Measurements from ENCODE around the gene ZNF581. TPM values are rescaled to one million over a fixed set of nuclear protein-coding genes. Genes with fewer than 3 reads are reported as not detected.

ZNF581 gene
- total and polyA plus RNA-seq, 5 donors from 2014 or later = 23.7 to 36.6 (median 33.8) TPM

DNA sequence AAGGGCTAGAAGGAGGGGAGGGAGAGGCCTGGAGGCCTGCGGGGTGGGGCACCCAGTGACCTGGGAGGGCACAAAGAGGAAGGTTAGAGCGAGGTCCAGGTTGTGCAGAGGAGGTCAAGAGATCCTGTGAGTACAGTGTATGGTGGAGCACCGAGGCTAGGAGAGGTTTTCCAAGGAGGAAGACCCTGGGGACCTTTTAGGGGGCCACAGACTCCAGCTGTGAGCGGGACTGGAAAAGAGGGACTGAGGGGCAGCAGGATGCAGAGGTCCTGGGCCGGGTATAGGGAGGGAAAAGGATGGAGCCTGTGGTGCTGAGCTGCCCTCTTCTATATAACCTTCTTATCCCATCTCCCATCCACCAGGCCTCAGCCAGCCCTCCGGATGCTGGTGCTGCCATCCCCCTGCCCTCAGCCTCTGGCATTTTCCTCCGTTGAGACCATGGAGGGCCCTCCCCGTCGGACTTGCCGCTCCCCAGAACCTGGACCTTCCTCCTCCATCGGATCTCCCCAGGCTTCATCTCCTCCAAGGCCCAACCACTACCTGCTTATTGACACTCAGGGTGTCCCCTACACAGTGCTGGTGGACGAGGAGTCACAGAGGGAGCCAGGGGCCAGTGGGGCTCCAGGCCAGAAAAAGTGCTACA, 863 bp downstream of the ZNF581 start:
- Histone ChIP-seq H3K27ac (ENCODE audit: insufficient read depth, low read length, poor library complexity, severe bottlenecking) (peak overlapping the region; percentile 80), H3K9me3 (ENCODE audit: control insufficient read depth in 2 of 2, low read length in 2 of 2) (no peaks in the 10 kb centered on the region), H3K36me3 (ENCODE audit: control insufficient read depth, insufficient read depth, low read length) (peaks cover 8% of the 10 kb centered on the region), H3K27me3 (ENCODE audit: control insufficient read depth, insufficient read depth, low read length) (no peaks in the 10 kb centered on the region), H3K4me1 (ENCODE audit: control insufficient read depth, insufficient read depth, low read length, poor library complexity, severe bottlenecking) (peaks cover 73% of the 10 kb centered on the region), H3K4me3 (ENCODE audit: low read depth, low read length) (peak overlapping the region; percentile 48)
- Mint-ChIP-seq H3K4me3 (peak overlapping the region; percentile 93 to 97 (median 96)), H3K9me3 (no peaks in the 10 kb centered on the region), H3K4me1 (peaks cover 0 to 59% (median 30%) of the 10 kb centered on the region in 4 donors), H3K36me3 (no peaks in the 10 kb centered on the region), H3K27me3 (peaks cover 6% of the 10 kb centered on the region), H3K27ac (peak overlapping the region in 2 of 3 donors; percentile 90 to 93)
- ATAC-seq (ENCODE audit: low read depth in 2 of 2) = no peak
- DNase-seq = no peak

DNA sequence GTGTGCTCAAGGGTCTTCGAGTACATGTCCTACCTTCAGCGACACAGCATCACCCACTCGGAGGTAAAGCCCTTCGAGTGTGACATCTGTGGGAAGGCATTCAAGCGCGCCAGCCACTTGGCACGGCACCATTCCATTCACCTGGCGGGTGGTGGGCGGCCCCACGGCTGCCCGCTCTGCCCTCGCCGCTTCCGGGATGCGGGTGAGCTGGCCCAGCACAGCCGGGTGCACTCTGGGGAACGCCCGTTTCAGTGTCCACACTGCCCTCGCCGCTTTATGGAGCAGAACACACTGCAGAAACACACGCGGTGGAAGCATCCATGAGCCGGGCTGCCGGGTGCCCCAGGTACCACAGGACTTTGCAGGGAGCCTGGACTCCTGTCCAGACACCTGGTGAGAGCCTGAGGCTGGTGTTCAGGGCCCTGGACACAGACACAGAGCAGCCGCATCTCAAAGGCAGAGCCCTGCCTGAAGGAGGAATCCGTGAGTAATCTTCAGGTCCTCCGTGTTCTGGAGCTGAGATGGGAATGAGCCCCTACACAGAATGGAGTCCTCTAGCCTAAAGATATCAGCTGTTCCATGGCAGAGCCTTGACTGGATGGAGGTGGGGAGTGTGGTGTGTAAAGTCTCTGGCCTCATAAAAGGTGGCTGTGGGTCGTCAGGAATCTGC, 1.5 kb downstream of the ZNF581 start:
- Histone ChIP-seq H3K27me3 (ENCODE audit: control insufficient read depth, insufficient read depth, low read length) (no peaks in the 10 kb centered on the region), H3K36me3 (ENCODE audit: control insufficient read depth, insufficient read depth, low read length) (peaks cover 8% of the 10 kb centered on the region), H3K4me1 (ENCODE audit: control insufficient read depth, insufficient read depth, low read length, poor library complexity, severe bottlenecking) (peaks cover 67% of the 10 kb centered on the region), H3K9me3 (ENCODE audit: control insufficient read depth in 2 of 2, low read length in 2 of 2) (no peaks in the 10 kb centered on the region), H3K27ac (ENCODE audit: insufficient read depth, low read length, poor library complexity, severe bottlenecking) (no peak overlapping the region), H3K4me3 (ENCODE audit: low read depth, low read length) (no peak overlapping the region)
- no peak for ATAC-seq (ENCODE audit: low read depth in 2 of 2)
- Mint-ChIP-seq H3K36me3 (no peaks in the 10 kb centered on the region), H3K27ac (peak overlapping the region in 2 of 3 donors; percentile 67 to 93), H3K9me3 (no peaks in the 10 kb centered on the region), H3K4me3 (peak overlapping the region; percentile 93 to 97 (median 96)), H3K27me3 (peaks cover 6% of the 10 kb centered on the region), H3K4me1 (peaks cover 0 to 59% (median 30%) of the 10 kb centered on the region in 4 donors)
- no peak for DNase-seq

DNA sequence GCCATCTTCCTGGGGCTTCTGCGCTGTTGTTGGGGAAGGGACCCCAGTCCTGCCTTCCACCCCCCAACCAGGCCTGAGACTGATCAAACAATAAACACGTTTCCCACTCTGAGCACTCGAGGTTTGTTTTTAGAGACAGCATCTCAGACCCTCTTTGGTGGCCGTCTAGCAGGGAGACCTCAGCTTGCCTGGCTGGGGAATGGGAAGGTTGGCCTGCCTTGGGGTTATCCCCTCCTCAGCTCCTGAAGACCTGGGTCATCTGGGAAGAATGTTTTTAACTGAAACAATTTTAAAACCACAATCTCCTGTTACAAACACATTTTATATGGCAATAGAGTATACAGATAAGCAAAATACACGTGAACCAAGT, 2.0 kb downstream of the ZNF581 start:
- H3K27ac Mint-ChIP-seq = peak overlapping the region in 1 of 3 donors; percentile 20
- H3K4me3 ChIP-seq (ENCODE audit: low read depth, low read length) = no peak overlapping the region

DNA sequence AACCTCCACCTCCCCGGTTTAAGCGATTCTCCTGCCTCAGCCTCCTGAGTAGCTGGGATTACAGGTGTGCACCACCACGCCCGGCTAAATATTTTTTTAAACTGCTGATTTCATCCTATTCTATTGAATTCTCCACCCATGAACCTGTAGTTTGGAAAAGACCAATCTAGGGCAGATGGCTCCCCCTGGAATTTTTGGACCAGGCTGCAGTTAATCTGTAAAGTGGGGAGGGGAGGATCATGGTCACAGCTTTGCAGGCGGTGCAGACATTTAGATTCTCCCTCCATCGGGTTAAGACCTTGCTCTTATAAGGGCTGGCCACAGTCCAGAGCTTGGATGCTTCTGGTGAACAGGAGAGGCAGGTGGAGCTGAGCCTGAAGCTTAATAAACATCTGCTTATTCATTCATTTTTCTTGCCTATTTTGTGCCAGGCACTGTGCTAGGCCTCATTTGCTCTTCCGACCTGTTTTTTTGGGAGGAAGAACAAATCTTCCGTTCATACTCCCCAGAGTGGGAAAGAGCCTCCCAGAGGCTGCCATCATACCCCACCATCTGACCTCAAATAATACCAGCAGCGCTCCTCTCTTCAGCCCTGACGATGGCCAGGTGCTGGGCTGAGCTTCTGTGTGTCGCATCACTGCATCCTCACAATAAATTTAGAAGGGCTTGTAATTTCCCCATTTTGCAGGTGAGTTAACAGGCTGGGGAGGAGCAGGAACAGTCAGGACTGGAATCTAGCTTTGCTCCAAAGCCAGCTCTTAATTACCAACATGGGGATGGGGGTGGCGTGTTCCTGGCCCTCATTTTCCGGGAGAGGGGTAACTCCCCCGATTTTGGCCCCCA, 3.7 kb downstream of the ZNF581 start:
- Histone ChIP-seq H3K4me1 (ENCODE audit: control insufficient read depth, insufficient read depth, low read length, poor library complexity, severe bottlenecking) (peaks cover 47% of the 10 kb centered on the region), H3K9me3 (ENCODE audit: control insufficient read depth in 2 of 2, low read length in 2 of 2) (no peaks in the 10 kb centered on the region), H3K4me3 (ENCODE audit: low read depth, low read length) (peak overlapping the region; percentile 26), H3K36me3 (ENCODE audit: control insufficient read depth, insufficient read depth, low read length) (peaks cover 8% of the 10 kb centered on the region), H3K27ac (ENCODE audit: insufficient read depth, low read length, poor library complexity, severe bottlenecking) (peak overlapping the region; percentile 55), H3K27me3 (ENCODE audit: control insufficient read depth, insufficient read depth, low read length) (no peaks in the 10 kb centered on the region)
- Mint-ChIP-seq H3K36me3 (no peaks in the 10 kb centered on the region), H3K27ac (peak overlapping the region in 2 of 3 donors; percentile 38 to 62), H3K27me3 (peaks cover 6% of the 10 kb centered on the region), H3K4me3 (peak overlapping the region; percentile 79 to 90 (median 85)), H3K4me1 (peaks cover 0 to 50% (median 20%) of the 10 kb centered on the region in 4 donors), H3K9me3 (no peaks in the 10 kb centered on the region)
- ATAC-seq (ENCODE audit: low read depth in 2 of 2) (no peak), DNase-seq (no peak)

More for the DNA sequence above, 2.0 kb downstream of the ZNF581 start:
- Histone ChIP-seq H3K27me3 (ENCODE audit: control insufficient read depth, insufficient read depth, low read length) (no peaks in the 10 kb centered on the region), H3K4me1 (ENCODE audit: control insufficient read depth, insufficient read depth, low read length, poor library complexity, severe bottlenecking) (peaks cover 62% of the 10 kb centered on the region), H3K27ac (ENCODE audit: insufficient read depth, low read length, poor library complexity, severe bottlenecking) (no peak overlapping the region), H3K9me3 (ENCODE audit: control insufficient read depth in 2 of 2, low read length in 2 of 2) (no peaks in the 10 kb centered on the region), H3K36me3 (ENCODE audit: control insufficient read depth, insufficient read depth, low read length) (peaks cover 8% of the 10 kb centered on the region)
- ATAC-seq (ENCODE audit: low read depth in 2 of 2) (no peak), DNase-seq (no peak)
- Mint-ChIP-seq H3K4me1 (peaks cover 0 to 60% (median 28%) of the 10 kb centered on the region in 4 donors), H3K4me3 (peak overlapping the region; percentile 65 to 93 (median 84)), H3K9me3 (no peaks in the 10 kb centered on the region), H3K36me3 (no peaks in the 10 kb centered on the region), H3K27me3 (peaks cover 6% of the 10 kb centered on the region)

DNA sequence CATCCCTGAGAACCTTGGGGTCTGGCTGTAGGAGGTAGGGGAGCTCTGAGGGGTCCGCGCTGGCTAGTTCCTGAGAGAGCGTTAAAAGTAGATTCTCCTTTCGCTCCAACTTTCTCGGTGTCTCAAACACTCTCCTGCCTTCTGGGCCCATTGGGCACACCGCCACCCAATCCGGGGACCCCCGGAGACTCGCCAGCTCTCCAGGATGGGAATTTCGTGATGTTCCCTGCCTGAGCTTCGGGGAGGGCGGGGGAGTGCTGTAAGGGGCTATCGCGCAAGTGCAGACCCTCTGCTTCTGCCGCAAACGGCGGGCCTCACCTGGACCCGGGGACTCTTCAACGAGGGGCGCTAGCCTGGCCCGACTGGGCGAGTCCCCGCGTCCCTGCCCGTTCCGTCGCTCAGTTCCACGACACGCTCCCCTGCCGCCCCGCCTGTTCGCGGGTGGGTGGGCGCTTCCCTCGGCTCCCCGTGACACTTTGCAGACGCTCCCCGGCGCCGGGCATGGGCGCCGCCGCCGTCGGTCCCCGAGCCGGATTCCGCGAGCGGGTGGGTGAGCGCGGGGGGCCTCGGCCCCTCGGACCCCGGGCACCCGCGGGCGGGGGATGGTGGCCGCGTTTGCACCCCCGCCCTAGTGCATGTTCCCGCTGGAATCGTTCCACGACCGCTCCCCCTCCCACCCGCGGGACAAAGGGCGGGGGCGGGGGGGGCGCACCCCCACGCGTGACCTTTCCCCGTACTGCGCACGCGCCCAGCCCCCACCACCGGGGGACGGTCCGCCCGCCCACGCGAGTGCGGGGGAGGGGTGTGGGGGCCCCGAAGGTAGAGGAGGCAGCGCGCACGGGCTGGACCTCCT, 4.5 kb downstream of the ZNF581 start, which contains the start of gene CCDC106:
CCDC106 (plus strand) TSS at position 481 of the 853 bp plus-strand sequence. CDS start 835 bp downstream, outside the sequence.
- peaks cover 39% of the 10 kb centered on the region for H3K4me1 ChIP-seq (ENCODE audit: control insufficient read depth, insufficient read depth, low read length, poor library complexity, severe bottlenecking)
- Mint-ChIP-seq H3K4me1 (peaks cover 0 to 46% (median 18%) of the 10 kb centered on the region in 4 donors), H3K9me3 (no peaks in the 10 kb centered on the region), H3K27me3 (peaks cover 6% of the 10 kb centered on the region), H3K36me3 (no peaks in the 10 kb centered on the region), H3K4me3 (peak within 1 kb of the TSS; percentile 79 to 90 (median 85)), H3K27ac (peak within 1 kb of the TSS in 2 of 3 donors; percentile 38 to 62)
- DNase-seq (peak in 2 of 3 donors; percentile 39 to 55), ATAC-seq (ENCODE audit: low read depth in 2 of 2) (peak in 1 of 2 donors; percentile 20)
- peak within 1 kb of the TSS; percentile 26 for H3K4me3 ChIP-seq (ENCODE audit: low read depth, low read length)
- H3K27ac ChIP-seq (ENCODE audit: insufficient read depth, low read length, poor library complexity, severe bottlenecking) = peak within 1 kb of the TSS; percentile 55
- peaks cover 8% of the 10 kb centered on the region for H3K36me3 ChIP-seq (ENCODE audit: control insufficient read depth, insufficient read depth, low read length)
- H3K9me3 ChIP-seq (ENCODE audit: control insufficient read depth in 2 of 2, low read length in 2 of 2) = no peaks in the 10 kb centered on the region
- no peaks in the 10 kb centered on the region for H3K27me3 ChIP-seq (ENCODE audit: control insufficient read depth, insufficient read depth, low read length)

DNA sequence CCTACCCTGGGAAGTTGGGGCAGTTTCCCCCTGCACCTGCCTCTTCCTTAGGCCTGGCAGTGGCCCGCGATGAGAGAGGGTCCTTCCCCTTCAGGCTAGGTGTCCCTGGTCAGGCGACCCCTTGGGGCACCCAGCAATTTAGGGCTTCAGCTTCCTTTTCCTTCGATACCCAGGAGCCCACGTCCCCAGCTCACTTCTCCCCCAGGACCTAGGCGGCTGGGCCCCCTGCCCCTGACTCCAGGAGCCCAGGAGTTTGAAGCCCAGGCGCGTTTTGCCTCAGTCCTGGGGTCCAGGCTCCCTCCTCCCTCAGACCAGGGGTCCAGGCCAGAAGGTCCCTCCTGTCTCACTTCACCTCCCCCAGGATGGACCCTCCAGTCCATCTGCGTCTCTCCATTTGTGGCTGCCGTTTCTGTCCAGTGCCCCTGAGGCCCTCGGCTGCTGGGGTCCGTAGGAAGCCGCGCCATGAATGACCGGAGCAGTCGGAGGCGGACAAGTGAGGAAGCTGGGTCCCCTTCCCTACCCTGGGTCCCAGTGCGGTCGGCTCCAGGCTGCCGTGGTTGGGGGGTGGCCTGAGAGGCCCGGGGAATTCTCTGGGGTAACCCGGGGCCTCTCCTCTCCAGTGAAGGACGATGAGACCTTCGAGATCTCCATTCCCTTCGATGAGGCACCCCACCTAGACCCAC, 5.3 kb downstream of the ZNF581 start:
- Mint-ChIP-seq H3K9me3 (no peaks in the 10 kb centered on the region), H3K27ac (no peak overlapping the region), H3K4me3 (peak overlapping the region; percentile 32 to 79 (median 74)), H3K36me3 (no peaks in the 10 kb centered on the region), H3K4me1 (peaks cover 0 to 44% (median 14%) of the 10 kb centered on the region in 4 donors), H3K27me3 (peaks cover 4% of the 10 kb centered on the region)
- no peak overlapping the region for H3K4me3 ChIP-seq (ENCODE audit: low read depth, low read length)
- no peak overlapping the region for H3K27ac ChIP-seq (ENCODE audit: insufficient read depth, low read length, poor library complexity, severe bottlenecking)
- no peaks in the 10 kb centered on the region for H3K27me3 ChIP-seq (ENCODE audit: control insufficient read depth, insufficient read depth, low read length)
- peaks cover 35% of the 10 kb centered on the region for H3K4me1 ChIP-seq (ENCODE audit: control insufficient read depth, insufficient read depth, low read length, poor library complexity, severe bottlenecking)
- H3K9me3 ChIP-seq (ENCODE audit: control insufficient read depth in 2 of 2, low read length in 2 of 2) = no peaks in the 10 kb centered on the region
- DNase-seq = no peak
- H3K36me3 ChIP-seq (ENCODE audit: control insufficient read depth, insufficient read depth, low read length) = peaks cover 8% of the 10 kb centered on the region
- no peak for ATAC-seq (ENCODE audit: low read depth in 2 of 2)
